GM19328 (cell line): ENCODE data around the gene TAC4.

Source experiments
- ATAC-seq: cut with Tn5 transposase; IDR thresholded peaks from one replicate; pipeline ENCODE4 v1.9.1; 2021; ENCODE audit warnings: mild to moderate bottlenecking, moderate library complexity; ENCODE audit not compliant: unreplicated experiment

The TAC4 gene

GRCh38 chr17:49848019-49848473 lies at the start of gene TAC4:
TSS of gene TAC4 (minus strand) at chr17:49848069. CDS start at chr17:49848017, 52 bp downstream.
- ATAC-seq: no peak

DNA sequence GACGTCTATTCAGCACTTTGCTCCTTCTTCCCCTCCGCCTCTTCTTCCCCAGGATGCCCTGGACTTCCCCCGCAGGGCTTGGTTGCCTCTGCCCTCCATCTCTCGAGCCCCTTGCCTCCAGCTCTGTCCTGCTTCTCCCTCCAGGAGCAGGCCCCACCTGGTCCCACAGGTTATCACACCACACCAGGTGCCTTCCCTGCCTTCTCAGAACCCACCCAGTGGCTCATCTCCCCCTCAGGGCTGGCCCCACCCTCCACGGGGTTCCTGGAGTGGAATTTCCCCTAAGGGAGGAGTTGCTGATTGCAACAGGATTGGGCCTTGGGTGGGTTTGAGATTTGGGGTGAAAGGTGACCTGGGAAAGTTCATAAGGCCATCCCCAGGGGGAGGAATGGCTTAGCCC lies 49.0 kb upstream of the TAC4 start:
- no peak for ATAC-seq

GRCh38 chr17:49896222-49896621 lies 48.4 kb upstream of the TAC4 start:
- no peak for ATAC-seq

DNA sequence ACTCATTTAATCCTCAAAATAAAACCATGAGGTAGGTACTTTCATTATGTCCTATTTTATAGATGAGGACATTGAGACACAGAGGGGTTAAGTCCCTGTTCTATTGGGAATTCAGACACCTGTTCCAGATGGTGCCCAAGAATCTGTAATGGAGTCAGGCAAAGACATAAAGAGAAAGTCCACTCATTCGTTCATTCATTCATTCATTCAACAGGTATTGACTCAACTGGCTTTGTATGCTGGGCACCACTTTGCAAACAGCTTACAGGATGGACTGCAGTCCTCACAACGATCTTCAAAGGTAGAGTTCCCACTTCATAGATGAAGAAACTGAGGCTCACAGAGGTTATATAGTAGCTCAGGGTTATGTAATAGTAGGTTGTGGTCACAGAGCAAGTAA lies 47.9 kb upstream of the TAC4 start:
- ATAC-seq: no peak

GRCh38 chr17:49894761-49895160 lies 46.9 kb upstream of the TAC4 start:
- ATAC-seq: no peak

- no peak for ATAC-seq
Observed at GRCh38 chr17:49891694-49892389, 44.0 kb upstream of the TAC4 start.

DNA sequence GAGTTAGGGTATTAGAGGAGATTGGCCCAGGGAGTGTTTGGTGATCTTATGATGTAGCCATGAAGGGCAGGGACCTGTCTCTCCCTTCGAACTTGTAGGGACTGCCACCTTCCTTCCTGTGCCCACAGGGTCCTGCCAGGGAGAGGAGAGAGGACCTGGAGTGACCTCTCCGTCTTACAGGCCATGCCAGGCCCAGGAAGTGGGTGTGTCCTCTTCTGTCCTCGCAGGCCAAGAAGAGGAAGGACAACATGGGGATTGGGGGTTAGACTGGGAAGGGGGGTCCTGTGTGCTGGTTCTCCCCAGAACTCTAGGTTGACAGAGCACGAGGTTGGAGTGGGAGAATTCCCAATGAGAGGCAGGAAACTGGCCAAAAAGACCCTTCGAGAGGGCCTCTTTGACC lies 43.4 kb upstream of the TAC4 start:
- no peak for ATAC-seq

GRCh38 chr17:49890852-49891251 lies 43.0 kb upstream of the TAC4 start:
- ATAC-seq: no peak

DNA sequence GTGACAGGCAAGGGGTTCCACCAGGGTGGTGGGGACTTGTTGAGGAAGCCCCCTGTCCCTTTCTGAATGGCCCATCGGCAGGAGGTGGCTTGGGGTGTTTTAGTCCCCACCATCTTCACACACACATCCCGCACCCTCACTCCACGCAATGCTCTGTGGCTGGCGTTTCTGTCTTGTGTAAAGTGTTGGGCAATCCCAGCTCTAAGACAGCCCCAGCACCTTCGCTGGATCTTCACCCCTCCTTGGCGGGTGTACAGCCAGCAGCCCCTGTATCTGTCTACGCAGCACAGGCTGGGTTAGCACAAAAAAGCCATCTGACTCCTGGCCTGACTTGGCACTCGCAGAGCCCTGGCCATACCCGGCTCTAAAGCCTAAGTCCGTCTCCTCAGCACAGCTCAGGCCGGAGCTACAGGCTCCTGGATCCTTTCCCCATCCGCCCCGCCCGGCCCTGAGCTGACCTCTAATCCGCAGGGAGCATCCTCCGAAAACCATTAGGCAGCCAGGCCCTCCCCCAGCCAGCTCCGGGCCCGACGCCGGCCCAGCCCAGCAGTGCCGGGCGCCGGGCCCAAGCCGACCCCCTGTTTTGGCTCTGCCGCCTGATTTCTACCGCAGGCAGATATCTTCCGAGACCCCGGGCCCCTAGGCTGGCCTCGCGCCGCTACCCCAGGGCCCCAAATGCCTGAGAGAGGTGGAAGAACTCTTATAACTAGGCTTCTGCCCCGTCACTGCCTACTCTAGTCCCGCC lies 42.4 kb upstream of the TAC4 start:
- no peak for ATAC-seq

- ATAC-seq: no peak
Observed at GRCh38 chr17:49889500-49889899, 41.6 kb upstream of the TAC4 start.

DNA sequence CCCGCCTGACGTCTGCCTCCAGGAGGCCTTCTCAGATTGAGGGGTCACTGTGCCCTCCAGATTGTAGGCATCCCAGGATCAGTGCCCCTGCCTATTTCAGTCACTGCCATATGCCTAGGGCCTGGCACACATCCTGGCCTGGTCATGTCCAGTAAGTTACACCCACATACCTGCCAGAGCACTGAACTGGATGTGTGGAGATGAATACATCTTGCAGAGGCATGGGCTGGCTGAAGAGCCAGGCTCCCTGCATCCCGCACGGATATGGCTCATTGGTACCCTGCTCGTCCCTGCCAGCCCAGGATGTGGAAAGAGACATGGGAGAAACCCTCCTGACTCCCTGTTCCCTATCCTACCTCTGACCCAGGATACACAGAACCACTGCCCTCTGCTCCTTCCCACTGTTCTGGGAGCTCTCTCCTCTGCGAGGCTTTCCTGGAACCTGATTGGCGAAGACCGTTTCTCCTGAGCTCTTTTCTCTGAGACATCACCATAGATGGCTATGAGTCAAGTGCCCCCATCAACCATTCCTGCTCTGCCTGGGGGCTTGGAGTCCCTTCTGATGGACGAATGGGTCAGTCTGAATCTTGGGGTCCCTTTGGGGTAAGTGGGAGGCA lies 40.0 kb upstream of the TAC4 start:
- no peak for ATAC-seq

DNA sequence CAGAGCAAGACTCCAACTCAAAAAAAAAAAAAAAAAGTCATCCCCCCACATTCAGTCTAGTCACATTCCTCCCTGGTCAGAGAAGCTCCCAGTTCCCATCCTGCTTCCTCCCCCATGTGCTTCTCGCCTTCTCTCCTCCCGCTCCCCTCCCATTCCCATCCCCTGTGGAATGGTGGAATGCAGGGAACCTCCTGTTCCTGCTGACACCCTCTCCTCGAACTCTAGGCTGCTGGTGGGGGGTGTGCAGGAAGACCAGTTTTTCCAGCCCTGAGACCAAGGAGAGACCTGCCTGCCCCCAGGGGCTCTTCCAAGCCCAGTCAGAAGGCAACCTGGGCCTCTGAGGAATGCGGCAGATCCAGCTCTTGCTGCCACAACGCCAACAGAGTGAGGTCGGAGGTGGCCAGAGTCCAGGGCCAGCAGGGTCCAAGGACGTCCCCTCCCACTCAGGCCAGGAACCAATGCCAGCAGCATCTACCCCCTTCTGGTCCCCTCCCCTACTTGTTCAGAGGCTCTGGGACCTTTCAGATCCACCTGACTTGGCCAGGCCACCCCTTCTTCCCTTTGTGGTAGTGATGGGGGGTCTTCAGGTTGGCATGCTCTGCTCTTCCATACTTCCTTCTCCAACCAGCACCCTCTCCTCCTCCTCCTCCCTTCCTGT lies 39.3 kb upstream of the TAC4 start:
- ATAC-seq: no peak

DNA sequence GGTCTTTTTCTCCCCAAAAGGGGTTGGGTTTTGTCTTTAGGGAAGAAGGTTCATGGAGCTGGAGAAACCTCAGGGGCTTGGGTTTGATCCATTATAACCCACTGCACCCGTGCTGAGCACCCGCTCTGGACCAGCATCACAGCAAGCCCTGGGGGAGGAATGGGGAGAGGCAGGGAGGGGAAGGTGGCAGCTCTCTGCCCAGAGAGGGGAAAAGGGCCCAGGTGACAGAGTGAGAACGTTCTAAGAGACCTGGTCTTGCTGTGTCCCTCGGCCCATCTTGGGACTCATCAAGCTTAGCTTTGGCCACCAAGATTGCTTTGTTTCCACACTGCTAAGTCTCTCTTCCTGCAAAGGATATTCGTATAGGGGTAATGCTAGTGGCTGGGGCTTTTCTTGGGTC lies 38.2 kb upstream of the TAC4 start:
- ATAC-seq: no peak

DNA sequence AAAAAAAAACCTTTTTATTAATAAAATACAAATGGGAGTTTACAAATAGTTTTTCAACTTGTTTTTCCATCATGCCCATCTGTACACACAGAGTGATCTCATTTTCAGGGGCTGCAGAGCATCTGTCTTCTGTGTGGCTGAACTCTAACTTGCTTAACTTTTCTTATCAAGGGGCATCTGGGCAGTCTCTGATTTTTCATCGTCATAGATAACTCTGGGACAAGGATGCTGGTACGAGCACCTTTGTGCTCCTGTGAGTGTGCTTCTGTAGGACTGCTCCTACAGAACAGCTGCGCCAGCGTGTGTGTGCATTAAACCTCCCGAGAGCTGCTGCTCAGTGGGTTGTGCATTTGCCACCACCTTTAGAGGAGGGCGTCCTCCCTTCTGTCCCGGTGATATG lies 34.6 kb upstream of the TAC4 start:
- ATAC-seq: no peak

DNA sequence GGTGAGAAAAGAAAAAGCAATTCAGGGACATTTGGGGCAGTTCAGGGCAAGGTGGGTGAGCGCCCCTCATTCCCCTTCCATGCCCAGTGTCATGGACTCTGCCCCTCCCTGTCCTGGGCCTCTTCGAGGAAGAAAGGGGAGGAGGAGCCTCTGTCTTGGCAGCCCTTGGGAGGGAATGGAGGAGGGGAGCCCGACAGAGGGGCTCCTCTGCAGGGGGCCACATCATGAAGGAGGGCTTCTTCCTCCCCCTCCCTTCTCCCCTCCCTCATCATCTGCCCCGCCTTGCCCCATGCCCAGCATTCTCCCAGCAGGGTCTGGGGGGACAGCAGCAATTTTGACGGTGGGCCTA lies 33.2 kb upstream of the TAC4 start:
- no peak for ATAC-seq

- ATAC-seq: no peak
Observed at GRCh38 chr17:49880291-49881053, 32.6 kb upstream of the TAC4 start.

DNA sequence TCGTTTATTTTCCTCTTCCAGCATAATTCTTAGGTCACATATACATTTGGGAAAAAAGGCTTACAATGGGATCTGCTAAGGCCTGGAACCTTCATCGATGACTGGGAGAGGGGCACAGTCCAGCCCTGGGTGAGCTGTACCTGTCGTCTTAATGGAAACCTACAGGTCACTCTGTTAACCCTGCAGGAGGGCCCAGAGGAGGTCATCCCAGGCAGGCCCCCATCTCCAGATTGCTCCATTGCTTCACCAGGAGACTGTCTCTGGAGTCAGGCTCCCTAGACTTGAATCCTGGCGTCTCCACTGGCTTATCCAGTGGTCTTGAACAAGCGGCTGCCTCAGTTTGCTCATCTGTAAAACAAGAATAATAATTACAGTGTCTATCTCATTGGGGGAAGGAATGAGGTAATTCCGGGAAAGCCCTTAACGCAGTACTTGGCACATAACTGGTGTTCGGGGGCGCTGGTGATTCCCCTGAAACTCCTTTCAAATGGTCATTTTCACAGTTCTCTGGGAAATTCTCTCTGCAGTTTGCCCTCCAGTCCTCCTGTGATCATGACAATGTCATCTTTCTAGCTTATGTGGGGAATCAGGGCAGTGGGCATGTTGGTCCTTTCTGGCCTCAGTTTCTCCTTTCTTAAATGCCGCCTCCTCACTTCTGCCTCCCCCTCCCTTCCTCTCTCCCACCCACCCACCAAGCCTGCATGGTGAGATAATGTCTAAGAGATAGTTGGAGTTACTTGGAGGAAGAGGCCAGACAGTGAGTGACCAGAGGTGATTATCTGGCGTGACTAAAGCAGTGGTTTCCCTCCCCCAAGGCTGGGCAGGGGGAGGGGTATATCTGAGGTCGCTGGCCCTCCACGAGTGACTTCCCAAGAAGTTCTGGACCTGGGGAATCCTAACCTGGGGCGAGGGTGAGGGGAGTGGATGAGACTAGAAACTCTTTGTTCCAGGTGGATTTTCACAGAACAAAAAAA lies 31.3 kb upstream of the TAC4 start:
- ATAC-seq: no peak

DNA sequence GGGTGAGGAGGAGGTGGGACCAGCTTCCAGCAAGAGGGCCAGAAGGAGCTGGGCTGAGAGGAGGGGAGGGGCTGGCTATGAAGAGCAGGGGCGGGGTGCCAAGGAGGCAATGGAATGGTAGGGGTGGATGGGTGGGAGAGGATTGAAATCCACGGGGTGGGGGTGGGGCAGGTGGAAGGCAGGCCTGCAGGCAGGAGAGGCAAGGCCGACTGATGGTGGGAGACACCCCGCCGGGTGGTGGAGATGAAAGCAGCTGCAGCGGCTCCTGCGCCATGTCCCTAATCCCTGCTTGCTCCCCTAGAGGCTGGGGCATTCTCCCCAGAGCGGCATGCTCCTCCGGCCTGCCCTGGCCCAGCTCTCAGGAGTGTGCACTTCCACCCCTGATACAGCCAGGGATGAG lies 27.8 kb upstream of the TAC4 start:
- no peak for ATAC-seq

GRCh38 chr17:49874911-49875310 lies 27.0 kb upstream of the TAC4 start:
- no peak for ATAC-seq

- no peak for ATAC-seq
Observed at GRCh38 chr17:49873926-49874325, 26.1 kb upstream of the TAC4 start.
